WTC11 (cell line): Measurements from ENCODE around the gene TTC19. TPM values are rescaled to one million over a fixed set of nuclear protein-coding genes. Genes with fewer than 3 reads are reported as not detected.

Source experiments
- ATAC-seq: fragments of 200-7000 bp; cut with Tn5 transposase; 2 replicates; pipeline ENCODE4 v1.10.0; 2021; ENCODE audit warnings: mild to moderate bottlenecking, moderate library complexity
- CTCF ChIA-PET: fragments of 300-600 bp; sonication (Branson Sonifier 250); formaldehyde crosslinking; loops from one replicate; lab custom pipeline; 2021; ENCODE audit warnings: antibody characterized with exemption; lab: Charles Lee
- POLR2A ChIA-PET: fragments of 350-600 bp; sonication (Branson Sonifier 250); formaldehyde crosslinking; loops from one replicate; lab custom pipeline; 2021; ENCODE audit warnings: antibody characterized with exemption; lab: Charles Lee
- DNase-seq: peaks from one replicate; pipeline ENCODE4 v3.0.0; 2021; ENCODE audit warnings: low spot score
- H3K27ac Mint-ChIP-seq: 2 replicates; pipeline ENCODE4 v1.8.0; 2021; ENCODE audit warnings: mixed read lengths
- H3K27me3 Mint-ChIP-seq: 2 replicates; pipeline ENCODE4 v1.8.0; 2021; ENCODE audit warnings: low read depth, mild to moderate bottlenecking, moderate library complexity, mixed read lengths
- H3K36me3 Mint-ChIP-seq: 2 replicates; pipeline ENCODE4 v1.8.0; 2021; ENCODE audit warnings: mixed read lengths
- H3K4me1 Mint-ChIP-seq: 2 replicates; pipeline ENCODE4 v1.8.0; 2022; ENCODE audit warnings: mixed read lengths
- H3K4me3 Mint-ChIP-seq: 2 replicates; pipeline ENCODE4 v1.8.0; 2021; ENCODE audit warnings: mild to moderate bottlenecking, moderate library complexity, mixed read lengths
- H3K9me3 Mint-ChIP-seq: 2 replicates; pipeline ENCODE4 v1.8.0; 2021; ENCODE audit warnings: mixed read lengths
- CREB1 ChIP-seq: sonication (generic); formaldehyde crosslinking; IDR thresholded peaks from 2 replicates; pipeline ENCODE4 v1.8.0; 2023; ENCODE audit warnings: mild to moderate bottlenecking, missing genetic modification reagents
- ETV6 ChIP-seq: sonication (generic); formaldehyde crosslinking; IDR thresholded peaks from 2 replicates; pipeline ENCODE4 v1.8.1; 2022; ENCODE audit warnings: mild to moderate bottlenecking, missing genetic modification reagents
- FOXK1 ChIP-seq: sonication (generic); formaldehyde crosslinking; IDR thresholded peaks from 2 replicates; pipeline ENCODE4 v1.8.0; 2022; ENCODE audit warnings: mild to moderate bottlenecking, moderate library complexity, missing genetic modification reagents
- FOXP4 ChIP-seq: sonication (generic); formaldehyde crosslinking; IDR thresholded peaks from 2 replicates; pipeline ENCODE4 v1.8.0; 2022; ENCODE audit warnings: mild to moderate bottlenecking, missing genetic modification reagents
- KAT7 ChIP-seq: sonication (generic); formaldehyde crosslinking; IDR thresholded peaks from 2 replicates; pipeline ENCODE4 v1.8.1; 2023; ENCODE audit warnings: missing genetic modification reagents, mild to moderate bottlenecking, borderline replicate concordance
- NFYB ChIP-seq: sonication (generic); formaldehyde crosslinking; conservative IDR thresholded peaks from 2 replicates; pipeline ENCODE4 v1.8.0; 2022; ENCODE audit warnings: low read depth, missing genetic modification reagents
- SOX15 ChIP-seq: fragments of 250-450 bp; sonication (Bioruptor Pico); IDR thresholded peaks from 2 replicates; pipeline ENCODE4 v1.9.0; 2021; ENCODE audit warnings: mild to moderate bottlenecking
- SP1 ChIP-seq: sonication (generic); formaldehyde crosslinking; conservative IDR thresholded peaks from 2 replicates; pipeline ENCODE4 v1.8.1; 2022; ENCODE audit warnings: missing genetic modification reagents
- STAT6 ChIP-seq: sonication (generic); formaldehyde crosslinking; conservative IDR thresholded peaks from 2 replicates; pipeline ENCODE4 v1.8.1; 2023; ENCODE audit warnings: mild to moderate bottlenecking, low read depth, missing genetic modification reagents, moderate library complexity
- ZNF423 ChIP-seq: fragments of 250-450 bp; sonication (Bioruptor Pico); IDR thresholded peaks from 2 replicates; pipeline ENCODE4 v2.1.2; 2022; ENCODE audit warnings: mild to moderate bottlenecking, moderate library complexity
- ZNF425 ChIP-seq: fragments of 250-450 bp; sonication (Bioruptor Pico); conservative IDR thresholded peaks from 2 replicates; pipeline ENCODE4 v1.9.0; 2021; ENCODE audit warnings: mild to moderate bottlenecking
- total RNA-seq: library from RNA; stranded (reverse); gene quantifications from 3 replicates; pipeline ENCODE4 v1.2.3, GENCODE V29; 2021

TTC19 gene
- total RNA-seq, 1 experiment from 2014 or later, result 55.3 TPM

- no peak for TF ChIP-seq STAT6
Measured at GRCh38 chr17:15965528-15965927, 34.1 kb upstream of the TTC19 start (continued).

GRCh38 chr17:15966183-15966878, 33.3 kb upstream of the TTC19 start:
- Mint-ChIP-seq H3K4me1 (peaks cover 68% of the 10 kb centered on the region), H3K36me3 (peaks cover 2% of the 10 kb centered on the region; the same call in 1 of the 2 replicates), H3K27ac (peak overlapping the region; percentile 100), H3K4me3 (peak overlapping the region; percentile 65), H3K27me3 (no peaks in the 10 kb centered on the region), H3K9me3 (no peaks in the 10 kb centered on the region)
- ChIA-PET CTCF (interaction anchor here (0.8 to 4.2 kb wide), 5 partner anchors 14 to 34 kb away, joined by 3 to 43 read pairs (median 4); partner anchors contain the start of genes ADORA2B, TTC19 and ZSWIM7), POLR2A (interaction anchor here (0.9 to 2.2 kb wide), 3 partner anchors 18 to 33 kb away, joined by 3 to 16 read pairs (median 4); partner anchors contain the start of genes ADORA2B, TTC19 and ZSWIM7)
- peak; percentile 41; the same call in 1 of the 2 replicates for TF ChIP-seq NFYB (CRISPR knock-in tag)
- peak; percentile 45; the same call in 1 of the 2 replicates for TF ChIP-seq FOXP4
- 0 out of 2 replicates have a peak, but pooled peaks have one; percentile 27 for TF ChIP-seq SP1 (CRISPR knock-in tag)
- TF ChIP-seq ZNF425 (CRISPR knock-in tag), result 0 out of 2 replicates have a peak, but pooled peaks have one; percentile 53
- TF ChIP-seq SOX15 (CRISPR knock-in tag), result no peak
- ATAC-seq (peak; percentile 90), DNase-seq (peak; percentile 82)

GRCh38 chr17:15966879-15967248, 32.8 kb upstream of the TTC19 start:
- CTCF ChIA-PET, result interaction anchor here (0.8 to 4.2 kb wide), 4 partner anchors 14 to 32 kb away, joined by 3 to 43 read pairs (median 11); partner anchors contain the start of genes ADORA2B, TTC19 and ZSWIM7
- H3K4me3 Mint-ChIP-seq, result peak overlapping the region; percentile 65
- H3K27ac Mint-ChIP-seq, result peak overlapping the region; percentile 100
- peak; percentile 66 for DNase-seq
- POLR2A ChIA-PET, result interaction anchor here (1.0 to 2.2 kb wide), 2 partner anchors 22 to 32 kb away, joined by 3 to 16 read pairs; partner anchors contain the start of genes ADORA2B, TTC19 and ZSWIM7
- H3K36me3 Mint-ChIP-seq, result peaks cover 2% of the 10 kb centered on the region; the same call in 1 of the 2 replicates
- H3K27me3 Mint-ChIP-seq, result no peaks in the 10 kb centered on the region
- ATAC-seq, result peak; percentile 47
- no peaks in the 10 kb centered on the region for H3K9me3 Mint-ChIP-seq
- TF ChIP-seq ZNF423 (CRISPR knock-in tag) (peak; percentile 82), CREB1 (no peak), FOXK1 (CRISPR knock-in tag) (0 out of 2 replicates have a peak, but pooled peaks have one; percentile 27), SP1 (CRISPR knock-in tag) (0 out of 2 replicates have a peak, but pooled peaks have one; percentile 52), ETV6 (CRISPR knock-in tag) (peak; percentile 63), KAT7 (no peak)
- H3K4me1 Mint-ChIP-seq, result peaks cover 69% of the 10 kb centered on the region
